Ovary (tissue), 3 donors: ENCODE results near the gene RARA.

Experiments
- CTCF ChIP-seq, 3 donors: fragments of 450-650 bp in 2 of 3; fragments of 200-600 bp in 1 of 3; IDR thresholded peaks; one replicate each; pipeline versions ENCODE4 v1.5.1 to v1.8.0; 2016 to 2022; ENCODE audit warnings: antibody characterized with exemption in 3 of 3, mild to moderate bottlenecking in 1 of 3
- EP300 ChIP-seq: sonication (generic); formaldehyde crosslinking; IDR thresholded peaks from one replicate; pipeline ENCODE4 v1.6.1; 2017; ENCODE audit warnings: antibody characterized with exemption
- POLR2A ChIP-seq: fragments of 450-650 bp; IDR thresholded peaks from one replicate; pipeline ENCODE4 v1.6.1; 2017; ENCODE audit warnings: antibody characterized with exemption, mild to moderate bottlenecking, moderate library complexity
- donor health status: DM: no; HTN: no; CAD: no.

DNA sequence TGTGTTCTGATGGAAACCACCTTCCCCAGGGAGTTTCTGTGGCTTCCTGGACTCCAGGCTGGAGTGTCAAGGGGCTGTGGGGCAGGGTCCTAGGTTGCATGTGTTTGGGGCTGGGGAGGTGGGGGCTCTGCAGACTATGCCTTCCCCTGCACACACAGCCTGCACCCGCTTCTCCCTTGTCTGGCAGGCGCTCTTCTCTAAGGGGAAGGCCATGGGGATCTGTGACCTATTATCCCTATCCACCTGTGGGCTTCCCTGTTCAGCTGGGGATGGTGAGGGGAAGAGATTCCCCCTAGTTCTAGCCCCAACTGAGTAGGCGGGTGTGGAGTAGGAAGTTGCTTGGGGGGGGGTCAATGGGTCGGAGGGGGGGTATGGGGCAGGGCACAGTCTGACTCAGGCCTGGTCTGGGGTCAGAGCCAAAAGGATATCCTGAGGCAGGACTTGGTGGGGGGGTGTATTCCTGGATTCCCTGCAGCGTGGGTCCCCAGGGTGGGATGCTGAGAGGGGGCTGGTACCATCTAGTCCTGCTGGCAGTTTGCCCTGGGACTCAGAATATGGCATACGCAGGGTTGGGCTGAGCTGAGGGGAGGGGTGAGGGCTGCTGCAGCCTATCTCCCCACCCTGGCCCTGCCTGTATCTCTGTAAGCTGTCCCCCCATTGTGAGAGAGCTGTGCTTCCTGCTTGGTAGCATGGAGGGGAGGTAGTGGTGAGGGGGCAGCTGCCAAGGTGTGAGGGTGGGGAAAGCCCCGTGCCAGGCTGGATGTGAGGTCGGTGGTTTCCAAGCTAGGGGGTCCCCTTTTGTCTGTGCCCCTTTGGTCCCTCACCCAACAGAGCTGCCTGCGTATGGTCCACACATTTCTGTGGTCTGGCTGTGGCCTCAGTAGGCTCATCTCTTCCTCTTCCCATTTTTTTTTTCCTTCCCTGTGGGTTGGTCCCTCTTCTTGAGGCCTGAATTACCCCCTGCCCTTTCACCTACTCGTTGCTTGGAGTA is 14.7 kb downstream of the RARA start:
- no peak for TF ChIP-seq CTCF (IDR thresholded peaks at IDR 0.05)
- no peak for TF ChIP-seq POLR2A
- no peak for TF ChIP-seq EP300
